Fibroblast of lung (primary cell): Measurements from ENCODE around the gene SH3RF1. TPM values are rescaled to one million over a fixed set of nuclear protein-coding genes. Genes with fewer than 3 reads are reported as not detected.

Source experiments
- DNase-seq, 2 donors: peaks; one replicate each; pipeline versions ENCODE4 v3.0.0 to v3.0.0-alpha.2; 2010; ENCODE audit warnings: low read depth in 2 of 2
- H2AFZ ChIP-seq: 2 replicates; pipeline ENCODE4 v1.5.1; 2012; ENCODE audit warnings: low read length, control low read depth, inconsistent platforms
- H3K27ac ChIP-seq: 2 replicates; pipeline ENCODE4 v1.5.1; 2011; ENCODE audit warnings: low read length, control low read depth; ENCODE audit not compliant: insufficient read depth
- H3K27me3 ChIP-seq: 2 replicates; pipeline ENCODE4 v1.5.1; 2011; ENCODE audit warnings: mild to moderate bottlenecking, low read length; ENCODE audit not compliant: control insufficient read depth, insufficient read depth
- H3K36me3 ChIP-seq: 2 replicates; pipeline ENCODE4 v1.5.1; 2011; ENCODE audit warnings: low read length; ENCODE audit not compliant: control insufficient read depth, insufficient read depth
- H3K4me1 ChIP-seq: 2 replicates; pipeline ENCODE4 v1.5.1; 2011; ENCODE audit warnings: low read length; ENCODE audit not compliant: control insufficient read depth, insufficient read depth; ENCODE audit errors: extremely low read depth
- H3K4me2 ChIP-seq: 2 replicates; pipeline ENCODE4 v1.5.1; 2011; ENCODE audit warnings: low read length, control low read depth; ENCODE audit not compliant: insufficient read depth; ENCODE audit errors: extremely low read depth
- H3K4me3 ChIP-seq, 4 experiments: fragments of 200-600 bp in 1 of 4; sonication (generic) in 1 of 4; replicated peaks in 1 of 4; 2 replicates each; pipeline ENCODE4 v1.5.1; 2011 to 2016; ENCODE audit warnings: low read length in 4 of 4, low read depth in 3 of 4, mild to moderate bottlenecking in 3 of 4, control low read depth in 2 of 4, inconsistent platforms in 1 of 4, mixed read lengths in 1 of 4; ENCODE audit not compliant: insufficient read depth in 1 of 4; ENCODE audit errors: control extremely low read depth in 1 of 4
- H3K79me2 ChIP-seq: 2 replicates; pipeline ENCODE4 v1.5.1; 2012; ENCODE audit warnings: mild to moderate bottlenecking, low read length, inconsistent platforms; ENCODE audit not compliant: control insufficient read depth, insufficient read depth
- H3K9ac ChIP-seq: 2 replicates; pipeline ENCODE4 v1.5.1; 2011; ENCODE audit warnings: mild to moderate bottlenecking, low read length, control low read depth; ENCODE audit not compliant: insufficient read depth
- H3K9me3 ChIP-seq: 2 replicates; pipeline ENCODE4 v1.5.1; 2012; ENCODE audit warnings: low read depth, low read length; ENCODE audit not compliant: control insufficient read depth, insufficient read depth
- H4K20me1 ChIP-seq: 2 replicates; pipeline ENCODE4 v1.5.1; 2011; ENCODE audit warnings: low read length; ENCODE audit not compliant: control insufficient read depth, insufficient read depth; ENCODE audit errors: extremely low read depth
- EZH2 ChIP-seq: IDR thresholded peaks from 2 replicates; pipeline ENCODE4 v1.5.1; 2012; ENCODE audit warnings: low read length, control low read depth, mild to moderate bottlenecking; ENCODE audit errors: missing control alignments
- polyA plus RNA-seq, 2 donors: library from polyadenylated mRNA; depleted of rRNA in 1 of 2; stranded (reverse) in 1 of 2; unstranded in 1 of 2; fragments of >200 nt; gene quantifications; 2 replicates each; pipeline ENCODE4 v1.2.1, GENCODE V29; 2011 to 2012; ENCODE audit warnings: missing spikeins in 1 of 2
- total RNA-seq: library from RNA; depleted of rRNA; stranded (reverse); fragments of >200 nt; gene quantifications from 2 replicates; pipeline ENCODE4 v1.2.1, GENCODE V29; 2014
- TF ChIP-seq, protein P1 (sequence below), 2 donors: IDR thresholded peaks in 1 of 2; conservative IDR thresholded peaks in 1 of 2; 1 replicate in 1 of 2; 2 replicates in 1 of 2; pipeline ENCODE4 v1.5.1; 2011 to 2012; ENCODE audit warnings: low read length in 2 of 2, control low read depth in 1 of 2, inconsistent platforms in 1 of 2, low read depth in 1 of 2, mild to moderate bottlenecking in 1 of 2

The SH3RF1 gene
- total and polyA plus RNA-seq, 2 donors (not counting 1 experiment from before 2014, with no cell fraction given): 13.0 to 18.8 TPM

DNA sequence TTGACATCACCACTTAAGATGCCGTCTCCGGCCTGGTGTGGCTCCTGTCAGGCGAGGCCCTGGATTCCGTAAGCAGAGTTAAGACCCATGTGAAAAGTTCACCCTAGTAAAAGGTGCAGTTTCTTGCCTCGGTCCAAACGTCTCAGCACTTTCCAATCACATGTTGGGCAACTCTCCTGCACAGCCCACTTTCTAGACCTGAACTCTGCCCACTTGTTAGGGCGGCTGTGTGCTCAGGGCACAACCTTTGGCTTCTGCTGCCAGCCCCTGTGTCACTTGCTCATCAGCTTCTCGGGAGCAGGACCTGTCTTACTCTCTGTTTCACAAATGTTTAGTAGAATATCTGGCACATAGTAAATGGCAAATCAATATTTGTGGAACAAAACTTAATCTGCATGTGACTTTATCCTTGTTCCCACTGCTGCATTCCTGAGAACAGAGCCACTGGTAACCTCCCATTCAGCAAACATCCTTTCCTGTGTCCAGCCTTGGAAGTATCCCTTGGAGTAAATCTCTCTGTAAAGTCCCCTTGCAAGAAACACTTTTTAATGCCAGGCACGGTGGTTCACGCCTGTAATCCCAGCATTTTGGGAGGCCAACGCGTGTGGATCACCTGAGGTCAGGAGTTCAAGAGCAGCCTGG lies 38.7 kb upstream of the SH3RF1 start:
- no peak for DNase-seq
- Histone ChIP-seq H3K4me2 (no peak overlapping the region), H3K4me3 (no peak overlapping the region), H4K20me1 (no peaks in the 10 kb centered on the region), H3K4me1 (peaks cover 2% of the 10 kb centered on the region), H3K9me3 (no peaks in the 10 kb centered on the region), H2AFZ (no peak overlapping the region), H3K79me2 (no peaks in the 10 kb centered on the region), H3K36me3 (no peaks in the 10 kb centered on the region), H3K27ac (no peak overlapping the region), H3K9ac (no peak overlapping the region), H3K27me3 (no peaks in the 10 kb centered on the region)
- TF ChIP-seq, protein P1, sequence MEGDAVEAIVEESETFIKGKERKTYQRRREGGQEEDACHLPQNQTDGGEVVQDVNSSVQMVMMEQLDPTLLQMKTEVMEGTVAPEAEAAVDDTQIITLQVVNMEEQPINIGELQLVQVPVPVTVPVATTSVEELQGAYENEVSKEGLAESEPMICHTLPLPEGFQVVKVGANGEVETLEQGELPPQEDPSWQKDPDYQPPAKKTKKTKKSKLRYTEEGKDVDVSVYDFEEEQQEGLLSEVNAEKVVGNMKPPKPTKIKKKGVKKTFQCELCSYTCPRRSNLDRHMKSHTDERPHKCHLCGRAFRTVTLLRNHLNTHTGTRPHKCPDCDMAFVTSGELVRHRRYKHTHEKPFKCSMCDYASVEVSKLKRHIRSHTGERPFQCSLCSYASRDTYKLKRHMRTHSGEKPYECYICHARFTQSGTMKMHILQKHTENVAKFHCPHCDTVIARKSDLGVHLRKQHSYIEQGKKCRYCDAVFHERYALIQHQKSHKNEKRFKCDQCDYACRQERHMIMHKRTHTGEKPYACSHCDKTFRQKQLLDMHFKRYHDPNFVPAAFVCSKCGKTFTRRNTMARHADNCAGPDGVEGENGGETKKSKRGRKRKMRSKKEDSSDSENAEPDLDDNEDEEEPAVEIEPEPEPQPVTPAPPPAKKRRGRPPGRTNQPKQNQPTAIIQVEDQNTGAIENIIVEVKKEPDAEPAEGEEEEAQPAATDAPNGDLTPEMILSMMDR (conservative IDR thresholded peaks at IDR 0.05 in 1 of 2, IDR thresholded peaks at IDR 0.05 in 1 of 2; ENCODE audit: low read depth in 1 of 2, low read length in 2 of 2): no peak
- no peak for TF ChIP-seq EZH2

DNA sequence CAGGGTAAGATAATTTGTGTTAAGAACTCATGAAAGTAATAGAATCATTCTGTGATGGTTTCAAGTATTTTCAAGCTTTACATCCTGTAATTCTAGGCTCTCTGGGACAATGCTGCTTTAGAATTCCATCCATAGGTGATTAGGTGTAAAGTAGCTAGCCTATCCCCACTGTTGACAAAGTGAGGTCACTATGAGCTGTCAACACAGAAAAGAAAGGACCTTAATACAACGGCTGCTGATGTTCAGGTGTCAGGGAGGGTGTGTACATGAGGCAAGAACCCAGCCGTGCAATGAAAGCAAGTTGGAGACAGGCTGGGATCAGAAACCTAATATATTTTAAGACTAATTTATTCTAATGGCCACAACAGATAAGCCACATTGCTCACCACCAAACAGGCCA lies 36.8 kb upstream of the SH3RF1 start:
- no peak overlapping the region for H3K4me3 ChIP-seq
- no peaks in the 10 kb centered on the region for H3K36me3 ChIP-seq
- H2AFZ ChIP-seq: no peak overlapping the region
- no peaks in the 10 kb centered on the region for H3K9me3 ChIP-seq
- H3K9ac ChIP-seq: no peak overlapping the region
- no peaks in the 10 kb centered on the region for H4K20me1 ChIP-seq
- no peak overlapping the region for H3K27ac ChIP-seq
- TF ChIP-seq, protein P1 (conservative IDR thresholded peaks at IDR 0.05 in 1 of 2, IDR thresholded peaks at IDR 0.05 in 1 of 2; ENCODE audit: low read depth in 1 of 2, low read length in 2 of 2): no peak
- no peak for TF ChIP-seq EZH2
- no peaks in the 10 kb centered on the region for H3K27me3 ChIP-seq
- H3K4me2 ChIP-seq: no peak overlapping the region
- no peak for DNase-seq
- no peaks in the 10 kb centered on the region for H3K79me2 ChIP-seq
- peaks cover 2% of the 10 kb centered on the region for H3K4me1 ChIP-seq

DNA sequence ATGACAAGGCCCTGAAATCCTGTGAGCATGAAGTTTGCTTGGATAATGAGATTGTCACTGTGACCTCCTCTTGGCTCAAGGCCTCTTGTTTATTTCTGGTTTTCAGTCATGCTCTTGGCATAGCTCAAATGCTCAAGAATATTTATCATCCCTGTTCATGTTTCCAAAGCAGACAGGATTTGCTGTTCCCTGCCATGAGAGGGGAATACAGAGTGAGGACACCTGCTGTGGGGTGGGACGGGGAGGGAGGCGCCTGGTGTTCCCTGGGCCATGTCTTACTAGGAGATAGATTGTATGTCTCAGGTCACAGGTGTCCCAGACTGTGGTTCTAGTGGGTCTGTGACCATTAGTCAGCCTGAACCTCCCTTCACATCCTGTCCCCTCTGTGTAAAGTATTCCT lies 34.9 kb upstream of the SH3RF1 start:
- H3K4me3 ChIP-seq: no peak overlapping the region
- no peaks in the 10 kb centered on the region for H3K27me3 ChIP-seq
- TF ChIP-seq, protein P1 (conservative IDR thresholded peaks at IDR 0.05 in 1 of 2, IDR thresholded peaks at IDR 0.05 in 1 of 2; ENCODE audit: low read depth in 1 of 2, low read length in 2 of 2): no peak
- no peak for TF ChIP-seq EZH2
- no peak overlapping the region for H3K4me2 ChIP-seq
- no peaks in the 10 kb centered on the region for H3K36me3 ChIP-seq
- peak in 1 of 2 donors; percentile 19 for DNase-seq
- H2AFZ ChIP-seq: no peak overlapping the region
- no peak overlapping the region for H3K27ac ChIP-seq
- peaks cover 2% of the 10 kb centered on the region for H3K4me1 ChIP-seq
- no peaks in the 10 kb centered on the region for H4K20me1 ChIP-seq
- no peaks in the 10 kb centered on the region for H3K9me3 ChIP-seq
- no peaks in the 10 kb centered on the region for H3K79me2 ChIP-seq
- H3K9ac ChIP-seq: no peak overlapping the region
